OCI-LY7 (cell line): ENCODE results near the gene CREB5.

Experiments used
- CTCF ChIP-seq: fragments of 200-600 bp; sonication (generic); conservative IDR thresholded peaks from 2 replicates; pipeline ENCODE4 v1.5.1; 2014; ENCODE audit warnings: mild to moderate bottlenecking, antibody characterized with exemption, low read length, moderate library complexity, mixed read lengths
- EZH2phosphoT487 ChIP-seq: fragments of 200-600 bp; sonication (generic); IDR thresholded peaks from 2 replicates; pipeline ENCODE4 v1.6.1; 2018; ENCODE audit warnings: low read depth, borderline replicate concordance, mild to moderate bottlenecking, mixed run types, antibody characterized with exemption, low read length, moderate library complexity, mixed read lengths

GRCh38 chr7:28862595-28863272 lies 450.4 kb downstream of the CREB5 start:
- no peak for TF ChIP-seq CTCF
- no peak for TF ChIP-seq EZH2phosphoT487
